ENCODE data around the gene VEGFB. TPM values are rescaled to one million over a fixed set of nuclear protein-coding genes. Genes with fewer than 3 reads are reported as not detected.

The VEGFB gene
- total RNA-seq, 4 donors from 2014 or later = 56.1 to 75.0 (median 65.5) TPM

- H3K4me1 ChIP-seq = peaks cover 37% of the 10 kb centered on the region
- no peaks in the 10 kb centered on the region for H3K27me3 ChIP-seq
- peak; percentile 99 for DNase-seq (ENCODE audit: low spot score in 2 of 2)
- peak overlapping the region; percentile 95 for H3K27ac ChIP-seq
- H3K4me3 ChIP-seq = peak overlapping the region; percentile 69
- WGBS = 0% methylated on average over 23 of the region's 58 CpGs
- H3K36me3 ChIP-seq = peaks cover 18% of the 10 kb centered on the region
- TF ChIP-seq POLR2A (IDR thresholded peaks at IDR 0.05) (peak in 1 of 2 donors; percentile 19), EP300 (IDR thresholded peaks at IDR 0.05) (no peak), POLR2AphosphoS5 (IDR thresholded peaks at IDR 0.05) (peak; percentile 29 to 96 (median 95))
- TF ChIP-seq, protein P1, sequence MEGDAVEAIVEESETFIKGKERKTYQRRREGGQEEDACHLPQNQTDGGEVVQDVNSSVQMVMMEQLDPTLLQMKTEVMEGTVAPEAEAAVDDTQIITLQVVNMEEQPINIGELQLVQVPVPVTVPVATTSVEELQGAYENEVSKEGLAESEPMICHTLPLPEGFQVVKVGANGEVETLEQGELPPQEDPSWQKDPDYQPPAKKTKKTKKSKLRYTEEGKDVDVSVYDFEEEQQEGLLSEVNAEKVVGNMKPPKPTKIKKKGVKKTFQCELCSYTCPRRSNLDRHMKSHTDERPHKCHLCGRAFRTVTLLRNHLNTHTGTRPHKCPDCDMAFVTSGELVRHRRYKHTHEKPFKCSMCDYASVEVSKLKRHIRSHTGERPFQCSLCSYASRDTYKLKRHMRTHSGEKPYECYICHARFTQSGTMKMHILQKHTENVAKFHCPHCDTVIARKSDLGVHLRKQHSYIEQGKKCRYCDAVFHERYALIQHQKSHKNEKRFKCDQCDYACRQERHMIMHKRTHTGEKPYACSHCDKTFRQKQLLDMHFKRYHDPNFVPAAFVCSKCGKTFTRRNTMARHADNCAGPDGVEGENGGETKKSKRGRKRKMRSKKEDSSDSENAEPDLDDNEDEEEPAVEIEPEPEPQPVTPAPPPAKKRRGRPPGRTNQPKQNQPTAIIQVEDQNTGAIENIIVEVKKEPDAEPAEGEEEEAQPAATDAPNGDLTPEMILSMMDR (IDR thresholded peaks at IDR 0.05) = peak in 1 of 2 donors; percentile 14
- H3K9me3 ChIP-seq = no peaks in the 10 kb centered on the region
Observed at GRCh38 chr11:64269540-64270220, 35.3 kb downstream of the VEGFB start.

GRCh38 chr11:64275031-64275800, 40.8 kb downstream of the VEGFB start:
- no peak overlapping the region for H3K27ac ChIP-seq

GRCh38 chr11:64275841-64276240, 41.5 kb downstream of the VEGFB start:
- Histone ChIP-seq H3K9me3 (no peaks in the 10 kb centered on the region), H3K36me3 (peaks cover 14% of the 10 kb centered on the region), H3K4me1 (peaks cover 24% of the 10 kb centered on the region), H3K27me3 (no peaks in the 10 kb centered on the region), H3K4me3 (no peak overlapping the region), H3K27ac (no peak overlapping the region)
- 79% methylated on average over 1 of the region's 2 CpGs for whole genome bisulfite sequencing
- TF ChIP-seq, protein P1 (IDR thresholded peaks at IDR 0.05) = no peak
- TF ChIP-seq POLR2AphosphoS5 (IDR thresholded peaks at IDR 0.05) (no peak), POLR2A (IDR thresholded peaks at IDR 0.05) (no peak), EP300 (IDR thresholded peaks at IDR 0.05) (no peak)
- DNase-seq (ENCODE audit: low spot score in 2 of 2) = no peak

More at GRCh38 chr11:64275031-64275800, 40.8 kb downstream of the VEGFB start:
- H3K36me3 ChIP-seq = peaks cover 14% of the 10 kb centered on the region
- DNase-seq (ENCODE audit: low spot score in 2 of 2) = no peak
- no peaks in the 10 kb centered on the region for H3K9me3 ChIP-seq
- H3K27me3 ChIP-seq = no peaks in the 10 kb centered on the region
- no peak overlapping the region for H3K4me3 ChIP-seq
- TF ChIP-seq, protein P1 (IDR thresholded peaks at IDR 0.05) = no peak
- no peak for TF ChIP-seq POLR2AphosphoS5 (IDR thresholded peaks at IDR 0.05)
- TF ChIP-seq EP300 (IDR thresholded peaks at IDR 0.05) = no peak
- no peak for TF ChIP-seq POLR2A (IDR thresholded peaks at IDR 0.05)
- H3K4me1 ChIP-seq = peaks cover 24% of the 10 kb centered on the region
- WGBS = 88% methylated on average over 14 of the region's 15 CpGs

GRCh38 chr11:64276653-64277431, 42.5 kb downstream of the VEGFB start:
- Histone ChIP-seq H3K4me3 (no peak overlapping the region), H3K27ac (peak overlapping the region; percentile 7), H3K36me3 (peaks cover 14% of the 10 kb centered on the region), H3K9me3 (no peaks in the 10 kb centered on the region), H3K4me1 (peaks cover 19% of the 10 kb centered on the region), H3K27me3 (no peaks in the 10 kb centered on the region)
- no peak for DNase-seq (ENCODE audit: low spot score in 2 of 2)
- 76% methylated on average over 6 of the region's 17 CpGs for WGBS
- TF ChIP-seq, protein P1 (IDR thresholded peaks at IDR 0.05) = no peak
- no peak for TF ChIP-seq POLR2A (IDR thresholded peaks at IDR 0.05)
- no peak for TF ChIP-seq POLR2AphosphoS5 (IDR thresholded peaks at IDR 0.05)
- no peak for TF ChIP-seq EP300 (IDR thresholded peaks at IDR 0.05)
